DOHH2 (cell line): ENCODE results near the gene FIBCD1.

Experiments
- H3F3A ChIP-seq: fragments of 200-600 bp; sonication (generic), shearing (Covaris generic); 2 replicates; pipeline ENCODE4 v1.6.0; 2016; ENCODE audit warnings: antibody characterized with exemption, mild to moderate bottlenecking; ENCODE audit not compliant: control insufficient read depth, insufficient read depth
- H3K27ac ChIP-seq: fragments of 200-600 bp; sonication (generic); 2 replicates; pipeline ENCODE4 v1.5.1; 2014; ENCODE audit warnings: low read depth, mild to moderate bottlenecking, low read length, moderate library complexity
- H3K27me3 ChIP-seq: fragments of 200-600 bp; sonication (generic); 2 replicates; pipeline ENCODE4 v1.6.1; 2014; ENCODE audit warnings: mild to moderate bottlenecking, low read length, mixed read lengths; ENCODE audit not compliant: control insufficient read depth
- H3K36me3 ChIP-seq: fragments of 200-600 bp; sonication (generic); 2 replicates; pipeline ENCODE4 v1.6.1; 2014; ENCODE audit warnings: mild to moderate bottlenecking, low read length, moderate library complexity, mixed read lengths; ENCODE audit not compliant: control insufficient read depth
- H3K4me1 ChIP-seq: fragments of 200-600 bp; sonication (generic); 2 replicates; pipeline ENCODE4 v1.6.1; 2014; ENCODE audit warnings: mild to moderate bottlenecking, low read length, mixed read lengths; ENCODE audit not compliant: control insufficient read depth
- H3K4me2 ChIP-seq: fragments of 200-600 bp; sonication (generic); 2 replicates; pipeline ENCODE4 v1.6.0; 2014; ENCODE audit warnings: mild to moderate bottlenecking, low read length, moderate library complexity
- H3K4me3 ChIP-seq: fragments of 200-600 bp; sonication (generic); 2 replicates; pipeline ENCODE4 v1.5.1; 2014; ENCODE audit warnings: mild to moderate bottlenecking, low read length, mixed read lengths
- H3K79me2 ChIP-seq: fragments of 200-600 bp; sonication (generic); 2 replicates; pipeline ENCODE4 v1.6.1; 2014; ENCODE audit warnings: mild to moderate bottlenecking, low read length, mixed read lengths; ENCODE audit not compliant: control insufficient read depth
- H3K9me2 ChIP-seq: fragments of 200-600 bp; sonication (generic); replicated peaks from 2 replicates; pipeline ENCODE4 v1.6.1; 2014; ENCODE audit warnings: mild to moderate bottlenecking, low read length, mixed read lengths; ENCODE audit not compliant: control insufficient read depth
- H3K9me3 ChIP-seq: fragments of 200-600 bp; sonication (generic); 2 replicates; pipeline ENCODE4 v1.6.1; 2014; ENCODE audit warnings: antibody characterized with exemption, low read length, mixed read lengths; ENCODE audit not compliant: control insufficient read depth, insufficient read depth
- H4K20me1 ChIP-seq: fragments of 200-600 bp; sonication (generic); 2 replicates; pipeline ENCODE4 v1.6.0; 2014; ENCODE audit warnings: low read depth, mild to moderate bottlenecking, antibody characterized with exemption, low read length, moderate library complexity; ENCODE audit not compliant: control insufficient read depth, insufficient read depth
- CTCF ChIP-seq: fragments of 200-600 bp; sonication (generic); IDR thresholded peaks from one replicate; pipeline ENCODE4 v1.5.1; 2014; ENCODE audit warnings: antibody characterized with exemption, mild to moderate bottlenecking, low read depth, low read length; ENCODE audit not compliant: poor library complexity, severe bottlenecking
- EZH2phosphoT487 ChIP-seq: fragments of 200-600 bp; sonication (generic); IDR thresholded peaks from 2 replicates; pipeline ENCODE4 v1.6.1; 2017; ENCODE audit warnings: borderline replicate concordance, mild to moderate bottlenecking, antibody characterized with exemption, low read length, moderate library complexity, mixed read lengths

The FIBCD1 gene

GRCh38 chr9:130973686-130974281, 34.7 kb upstream of the FIBCD1 start:
- no peaks in the 10 kb centered on the region for H3K36me3 ChIP-seq
- no peaks in the 10 kb centered on the region for H3K9me3 ChIP-seq
- H3K4me1 ChIP-seq, result no peaks in the 10 kb centered on the region
- no peaks in the 10 kb centered on the region for H3F3A ChIP-seq
- H3K9me2 ChIP-seq, result no peaks in the 10 kb centered on the region
- TF ChIP-seq EZH2phosphoT487 (no peak), CTCF (no peak)
- H3K4me3 ChIP-seq, result no peak overlapping the region
- H3K27ac ChIP-seq, result no peak overlapping the region
- no peaks in the 10 kb centered on the region for H3K27me3 ChIP-seq
- H3K79me2 ChIP-seq, result no peaks in the 10 kb centered on the region
- no peak overlapping the region for H3K4me2 ChIP-seq
- peaks cover 3% of the 10 kb centered on the region; the same call in 1 of the 2 replicates for H4K20me1 ChIP-seq

GRCh38 chr9:130972957-130973685, 34.1 kb upstream of the FIBCD1 start:
- H3K4me1 ChIP-seq, result no peaks in the 10 kb centered on the region
- no peaks in the 10 kb centered on the region for H3K27me3 ChIP-seq
- no peaks in the 10 kb centered on the region for H3F3A ChIP-seq
- H3K27ac ChIP-seq, result no peak overlapping the region
- no peaks in the 10 kb centered on the region for H3K79me2 ChIP-seq
- TF ChIP-seq CTCF (no peak), EZH2phosphoT487 (no peak)
- H3K9me3 ChIP-seq, result no peaks in the 10 kb centered on the region
- no peak overlapping the region for H3K4me2 ChIP-seq
- H3K36me3 ChIP-seq, result no peaks in the 10 kb centered on the region
- no peak overlapping the region for H3K4me3 ChIP-seq
- H3K9me2 ChIP-seq, result no peaks in the 10 kb centered on the region
- H4K20me1 ChIP-seq, result peaks cover 3% of the 10 kb centered on the region; the same call in 1 of the 2 replicates

GRCh38 chr9:130972277-130972956, 33.4 kb upstream of the FIBCD1 start:
- no peaks in the 10 kb centered on the region for H3K36me3 ChIP-seq

More at GRCh38 chr9:130972277-130972956, 33.4 kb upstream of the FIBCD1 start:
- TF ChIP-seq CTCF, result no peak
- TF ChIP-seq EZH2phosphoT487, result no peak
- H3K27ac ChIP-seq, result no peak overlapping the region
- no peaks in the 10 kb centered on the region for H3K4me1 ChIP-seq
- no peak overlapping the region for H3K4me3 ChIP-seq
- H3K9me3 ChIP-seq, result no peaks in the 10 kb centered on the region
- H3K27me3 ChIP-seq, result no peaks in the 10 kb centered on the region
- H4K20me1 ChIP-seq, result peaks cover 3% of the 10 kb centered on the region; the same call in 1 of the 2 replicates
- H3K9me2 ChIP-seq, result no peaks in the 10 kb centered on the region
- no peaks in the 10 kb centered on the region for H3F3A ChIP-seq
- H3K79me2 ChIP-seq, result no peaks in the 10 kb centered on the region
- H3K4me2 ChIP-seq, result no peak overlapping the region
